CD4-positive, alpha-beta memory T cell (primary cell): ENCODE data around the gene RMI2. TPM values are rescaled to one million over a fixed set of nuclear protein-coding genes. Genes with fewer than 3 reads are reported as not detected.
A peak's percentile ranks its signal among the peaks of the same experiment; 100 is the strongest.
"Not testable (repeated sequence)": the region's sequence is repeated elsewhere in the genome, so short reads cannot be mapped to it uniquely, and the experiment has no call there.

Source experiments
- CTCF ChIA-PET: fragments of 350-600 bp; sonication (Branson Sonifier 250); formaldehyde crosslinking; loops from one replicate; lab custom pipeline; 2021; ENCODE audit warnings: inconsistent platforms; ENCODE audit not compliant: partially characterized antibody; lab: Charles Lee
- POLR2A ChIA-PET: fragments of 350-600 bp; sonication (Branson Sonifier 250); formaldehyde crosslinking; loops from one replicate; lab custom pipeline; 2021; ENCODE audit not compliant: partially characterized antibody; lab: Charles Lee
- DNase-seq, 5 donors: peaks; one replicate each; pipeline versions ENCODE4 v3.0.0 to v3.0.0-alpha.2; 2020 to 2022; ENCODE audit warnings: mixed read lengths in 1 of 5
- H3K27ac ChIP-seq: one replicate; pipeline ENCODE4 v1.7.0; 2013; ENCODE audit warnings: low read depth, low read length
- H3K27me3 ChIP-seq: 2 replicates; pipeline ENCODE4 v1.7.0; 2013; ENCODE audit warnings: mild to moderate bottlenecking, low read length, moderate library complexity; ENCODE audit not compliant: insufficient read depth
- H3K36me3 ChIP-seq: 2 replicates; pipeline ENCODE4 v1.7.0; 2013; ENCODE audit warnings: mild to moderate bottlenecking, low read length, moderate library complexity; ENCODE audit not compliant: insufficient read depth
- H3K4me1 ChIP-seq: 2 replicates; pipeline ENCODE4 v1.7.0; 2013; ENCODE audit warnings: mild to moderate bottlenecking, low read length, moderate library complexity; ENCODE audit not compliant: insufficient read depth
- H3K4me3 ChIP-seq, 2 donors: one replicate each; pipeline ENCODE4 v1.7.0; 2013; ENCODE audit warnings: low read length in 2 of 2, mild to moderate bottlenecking in 1 of 2
- H3K9me3 ChIP-seq, 2 donors: one replicate each; pipeline ENCODE4 v1.7.0; 2013; ENCODE audit warnings: low read length in 2 of 2, control low read depth in 1 of 2; ENCODE audit not compliant: control insufficient read depth in 1 of 2
- H3K27ac Mint-ChIP-seq, 7 donors: one replicate each; pipeline ENCODE4 v1.8.0; 2020 to 2021; ENCODE audit warnings: mixed read lengths in 7 of 7, mild to moderate bottlenecking in 6 of 7, inconsistent platforms in 3 of 7, moderate library complexity in 3 of 7
- H3K27me3 Mint-ChIP-seq, 2 donors: one replicate each; pipeline ENCODE4 v1.8.0; 2020 to 2021; ENCODE audit warnings: mixed read lengths in 2 of 2
- H3K36me3 Mint-ChIP-seq, 2 donors: one replicate each; pipeline ENCODE4 v1.8.0; 2020 to 2021; ENCODE audit warnings: mixed read lengths in 2 of 2, inconsistent platforms in 1 of 2, mild to moderate bottlenecking in 1 of 2
- H3K4me1 Mint-ChIP-seq, 4 donors: one replicate each; pipeline ENCODE4 v1.8.0; 2020 to 2021; ENCODE audit warnings: mixed read lengths in 4 of 4, mild to moderate bottlenecking in 1 of 4
- H3K4me3 Mint-ChIP-seq, 8 donors: one replicate each; pipeline ENCODE4 v1.8.0; 2020 to 2021; ENCODE audit warnings: mixed read lengths in 8 of 8, mild to moderate bottlenecking in 7 of 8, moderate library complexity in 6 of 8, inconsistent platforms in 3 of 8
- H3K9me3 Mint-ChIP-seq, 8 donors: one replicate each; pipeline ENCODE4 v1.8.0; 2020 to 2021; ENCODE audit warnings: mixed read lengths in 8 of 8, mild to moderate bottlenecking in 5 of 8, inconsistent platforms in 3 of 8, moderate library complexity in 1 of 8
- intact Hi-C: fragments of 100-400 bp; cut with micrococcal nuclease; formaldehyde crosslinking; loops from one replicate; pipeline ENCODE4 v1.15.1; 2023
- polyA plus RNA-seq, 2 donors: library from polyadenylated mRNA; unstranded; fragments of 300-500 nt; fragmentation: Illumina TruSeq; gene quantifications; one replicate each; pipeline ENCODE4 v1.2.3, GENCODE V29; 2021
- total RNA-seq, 2 experiments: library from RNA; stranded (reverse); gene quantifications; one replicate each; pipeline ENCODE4 v1.2.3, GENCODE V29; 2021

The RMI2 gene
- total and polyA plus RNA-seq, 4 experiments from 2014 or later, result 1.5 to 4.0 (median 1.7) TPM

DNA sequence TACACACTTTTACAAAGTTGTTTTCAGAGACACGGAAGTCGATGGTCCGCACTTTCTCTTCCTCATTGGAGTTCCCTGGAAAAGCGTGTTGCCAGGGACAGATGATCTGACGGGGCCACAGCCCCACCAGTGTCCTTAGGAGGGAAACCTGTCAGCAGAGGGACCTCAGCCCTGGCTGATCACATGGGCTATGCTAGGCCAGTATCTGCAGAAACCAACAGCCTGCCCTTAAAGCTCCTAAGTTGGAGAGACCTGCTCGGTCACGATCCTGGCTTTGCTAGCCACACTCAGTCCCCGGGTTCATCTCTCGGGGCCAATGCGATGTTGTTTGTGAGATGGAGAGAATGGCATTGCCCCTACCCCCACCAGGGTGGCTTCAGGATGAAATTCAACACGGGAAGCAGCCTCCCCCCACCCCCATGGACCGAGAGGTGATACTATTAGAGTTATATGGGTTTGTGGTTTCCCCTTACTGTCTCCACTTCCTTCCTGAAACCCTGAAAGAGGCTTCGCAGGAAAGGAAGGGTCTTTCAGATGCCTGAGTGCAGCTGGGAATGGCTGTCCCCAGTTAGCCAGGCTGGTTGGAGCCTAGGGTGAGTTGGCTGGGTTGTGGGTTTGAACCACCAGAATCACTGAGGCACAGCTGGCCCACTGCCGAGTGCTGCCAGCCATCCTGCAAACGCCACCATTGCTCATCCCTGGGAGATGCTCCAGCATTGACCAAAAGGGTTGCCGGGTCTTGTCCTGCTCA, 16.6 kb downstream of the RMI2 start:
- Mint-ChIP-seq H3K4me3 (peak overlapping the region; percentile 79 to 92 (median 84)), H3K9me3 (no peaks in the 10 kb centered on the region), H3K4me1 (peaks cover 24 to 64% (median 41%) of the 10 kb centered on the region in 4 donors), H3K27me3 (peaks cover 3 to 10% of the 10 kb centered on the region in 2 donors), H3K27ac (peak overlapping the region in 4 of 7 donors; percentile 44 to 80 (median 61)), H3K36me3 (no peaks in the 10 kb centered on the region)
- Histone ChIP-seq H3K27me3 (no peaks in the 10 kb centered on the region), H3K9me3 (no peaks in the 10 kb centered on the region), H3K4me3 (peak overlapping the region; percentile 44 to 54), H3K27ac (no peak overlapping the region), H3K36me3 (no peaks in the 10 kb centered on the region), H3K4me1 (peaks cover 31% of the 10 kb centered on the region)
- ChIA-PET CTCF (no interaction called here), POLR2A (no interaction called here)
- DNase-seq, result peak; percentile 25 to 64 (median 45)
- intact Hi-C loops, result loop anchor here (1.0 kb wide), 1 partner anchor 8 kb away; no protein-coding TSS in a partner anchor

GRCh38 chr16:11363927-11364258, 18.6 kb downstream of the RMI2 start:
- Histone ChIP-seq H3K4me1 (peaks cover 28% of the 10 kb centered on the region), H3K4me3 (no peak overlapping the region), H3K9me3 (no peaks in the 10 kb centered on the region), H3K27ac (no peak overlapping the region), H3K27me3 (no peaks in the 10 kb centered on the region), H3K36me3 (no peaks in the 10 kb centered on the region)
- Mint-ChIP-seq H3K9me3 (no peaks in the 10 kb centered on the region), H3K4me1 (peaks cover 22 to 55% (median 40%) of the 10 kb centered on the region in 4 donors), H3K27ac (no peak overlapping the region), H3K4me3 (no peak overlapping the region), H3K36me3 (no peaks in the 10 kb centered on the region), H3K27me3 (peaks cover 0 to 3% of the 10 kb centered on the region in 2 donors)
- intact Hi-C loops, result no loop called here
- POLR2A ChIA-PET, result no interaction called here
- no peak for DNase-seq
- CTCF ChIA-PET, result no interaction called here

DNA sequence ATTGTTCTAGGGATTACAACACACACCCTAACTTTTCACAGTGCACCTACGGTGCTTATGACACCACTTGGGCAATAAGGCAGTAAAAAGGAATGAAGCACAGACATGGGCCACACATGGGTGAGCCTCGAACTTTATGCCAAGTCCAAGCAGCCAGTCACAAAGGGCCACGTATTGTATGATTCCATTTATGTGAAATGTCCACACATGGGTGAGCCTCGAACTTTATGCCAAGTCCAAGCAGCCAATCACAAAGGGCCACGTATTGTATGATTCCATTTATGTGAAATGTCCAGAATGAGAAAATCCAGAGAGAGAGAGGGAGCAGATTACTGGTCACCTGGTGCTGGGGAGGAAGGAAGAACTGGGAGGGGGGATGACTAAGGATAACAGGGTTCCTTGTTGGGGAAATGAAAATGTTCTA, 22.2 kb downstream of the RMI2 start:
- no peak for DNase-seq
- Histone ChIP-seq H3K9me3 (no peaks in the 10 kb centered on the region), H3K4me1 (peaks cover 10% of the 10 kb centered on the region), H3K36me3 (no peaks in the 10 kb centered on the region), H3K4me3 (no peak overlapping the region), H3K27me3 (no peaks in the 10 kb centered on the region), H3K27ac (no peak overlapping the region)
- no peaks in the 10 kb centered on the region for H3K36me3 Mint-ChIP-seq
- ChIA-PET CTCF (interaction anchor here (0.6 to 1.6 kb wide), 3 partner anchors 11 to 405 kb away, joined by 3 to 5 read pairs (median 3); no protein-coding TSS in a partner anchor), POLR2A (no interaction called here)
- no peaks in the 10 kb centered on the region for H3K27me3 Mint-ChIP-seq
- no peak overlapping the region for H3K4me3 Mint-ChIP-seq
- peaks cover 7 to 28% (median 24%) of the 10 kb centered on the region in 4 donors for H3K4me1 Mint-ChIP-seq
- intact Hi-C loops, result no loop called here
- H3K27ac Mint-ChIP-seq, result no peak overlapping the region
- H3K9me3 Mint-ChIP-seq, result no peaks in the 10 kb centered on the region

DNA sequence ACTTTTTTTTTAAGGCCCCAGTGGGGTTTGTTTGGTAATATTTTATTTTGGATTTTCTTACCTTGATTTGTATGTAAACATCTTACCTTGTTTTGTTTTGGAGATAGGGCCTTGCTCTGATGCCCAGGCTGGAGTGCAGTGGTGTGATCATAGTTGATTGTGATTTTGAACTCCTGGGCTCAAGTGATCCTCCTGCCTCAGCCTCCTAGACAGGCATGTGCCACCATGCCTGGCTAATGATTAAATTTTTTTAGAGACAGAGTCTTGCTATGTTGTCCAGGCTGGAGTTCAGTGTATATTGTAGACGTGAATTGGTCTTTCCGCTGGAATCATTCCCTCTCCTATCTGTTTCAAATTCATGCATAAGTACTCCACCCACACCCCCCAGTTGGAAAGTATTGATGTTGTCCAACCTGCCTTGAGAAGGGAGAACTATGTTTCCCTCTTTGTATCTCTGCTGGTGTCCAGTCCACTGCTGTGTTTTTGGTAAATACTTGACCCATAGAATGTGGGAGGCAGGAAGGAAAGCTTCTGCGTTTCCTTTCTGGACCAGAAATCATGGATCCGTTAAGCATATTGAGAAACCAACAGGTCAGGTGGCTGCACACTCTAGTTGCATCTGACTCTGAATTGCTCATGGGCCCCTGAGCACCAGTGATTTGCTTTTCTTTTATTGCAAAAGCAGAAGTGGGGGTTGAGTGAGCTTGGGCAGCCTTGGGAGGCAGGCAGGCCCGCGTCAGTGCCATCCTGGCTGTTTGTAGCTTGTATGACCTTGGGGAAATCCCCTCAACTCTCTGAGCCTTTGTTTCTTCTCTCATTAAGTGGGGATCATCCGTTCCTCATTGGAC, 25.0 kb downstream of the RMI2 start:
- intact Hi-C loops, result no loop called here
- no peaks in the 10 kb centered on the region for H3K9me3 ChIP-seq
- no peaks in the 10 kb centered on the region for H3K27me3 Mint-ChIP-seq
- no peaks in the 10 kb centered on the region for H3K9me3 Mint-ChIP-seq
- ChIA-PET CTCF (interaction anchor here (1.1 to 4.6 kb wide), 3 partner anchors 9 to 406 kb away, joined by 3 to 33 read pairs (median 4); no protein-coding TSS in a partner anchor), POLR2A (no interaction called here)
- H3K27ac ChIP-seq, result no peak overlapping the region
- H3K27me3 ChIP-seq, result no peaks in the 10 kb centered on the region
- H3K36me3 ChIP-seq, result no peaks in the 10 kb centered on the region
- H3K4me3 Mint-ChIP-seq, result no peak overlapping the region
- peak overlapping the region in 2 of 7 donors; percentile 0 to 47 for H3K27ac Mint-ChIP-seq
- H3K36me3 Mint-ChIP-seq, result no peaks in the 10 kb centered on the region
- H3K4me3 ChIP-seq, result no peak overlapping the region
- H3K4me1 Mint-ChIP-seq, result peaks cover 1 to 11% (median 6%) of the 10 kb centered on the region in 4 donors
- H3K4me1 ChIP-seq, result no peaks in the 10 kb centered on the region
- DNase-seq, result no peak

DNA sequence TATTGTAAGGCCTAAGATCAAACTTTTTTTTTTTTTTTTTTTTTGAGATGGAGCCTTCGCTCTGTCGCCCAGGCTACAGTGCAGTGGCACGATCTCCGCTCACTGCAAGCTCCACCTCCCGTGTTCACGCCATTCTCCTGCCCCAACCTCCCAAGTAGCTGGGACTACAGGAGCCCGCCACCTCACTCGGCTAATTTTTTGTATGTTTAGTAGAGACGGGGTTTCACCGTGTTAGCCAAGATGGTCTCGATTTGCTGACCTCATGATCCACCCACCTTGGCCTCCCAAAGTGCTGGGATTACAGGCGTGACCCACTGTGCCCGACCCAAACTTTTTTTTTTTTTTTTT, 25.6 kb downstream of the RMI2 start:
- not testable (repeated sequence) for H3K27ac Mint-ChIP-seq

DNA sequence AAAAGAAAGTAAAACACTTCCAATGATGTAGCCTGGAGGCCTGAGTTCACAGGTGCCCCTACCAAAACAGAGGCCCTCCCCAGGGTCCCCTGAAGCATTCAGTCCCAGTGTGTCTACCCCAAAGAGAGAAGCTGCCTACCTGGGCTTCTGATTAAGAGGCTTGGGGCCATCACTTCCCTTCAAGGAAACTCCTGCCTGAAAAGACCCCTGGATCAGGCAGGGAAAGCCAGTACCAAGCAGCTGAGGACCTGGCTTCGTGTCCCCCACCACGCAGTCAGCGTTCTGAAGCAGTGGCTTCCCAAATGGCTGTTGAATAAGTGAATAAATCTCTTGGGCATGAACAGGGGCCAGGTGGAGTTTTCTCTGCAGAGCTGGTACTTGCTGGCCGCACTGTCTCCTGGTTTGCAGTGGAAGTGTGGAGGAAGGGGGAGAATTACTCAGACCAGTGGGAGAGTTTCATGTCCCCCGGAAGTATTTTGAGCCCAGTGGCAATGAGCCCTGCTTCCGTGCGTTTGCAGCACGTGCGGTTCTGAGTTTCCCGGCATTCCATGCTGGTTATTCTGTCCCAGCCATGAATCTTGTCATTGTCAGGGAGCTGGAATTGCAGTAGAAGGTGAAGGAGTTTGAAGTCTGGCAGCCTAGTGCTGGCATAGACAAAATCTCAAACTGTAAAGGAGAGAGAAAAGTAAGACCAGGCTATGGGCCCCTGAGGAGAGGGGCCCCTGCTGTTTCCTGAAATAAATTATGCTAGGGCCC, 27.0 kb downstream of the RMI2 start:
- Mint-ChIP-seq H3K9me3 (no peaks in the 10 kb centered on the region), H3K36me3 (no peaks in the 10 kb centered on the region)
- POLR2A ChIA-PET, result no interaction called here

More for the DNA sequence above, 25.6 kb downstream of the RMI2 start:
- H3K9me3 Mint-ChIP-seq, H3K9me3 ChIP-seq, H3K36me3 ChIP-seq, H3K27me3 Mint-ChIP-seq, H3K27ac ChIP-seq, POLR2A ChIA-PET, H3K27me3 ChIP-seq, H3K4me3 Mint-ChIP-seq, H3K36me3 Mint-ChIP-seq, DNase-seq, H3K4me3 ChIP-seq, H3K4me1 ChIP-seq: not testable (repeated sequence)
- peaks cover 1 to 11% (median 6%) of the 10 kb centered on the region in 4 donors for H3K4me1 Mint-ChIP-seq
- intact Hi-C loops, result loop anchor here (1.0 kb wide), 1 partner anchor 407 kb away; no protein-coding TSS in a partner anchor
- CTCF ChIA-PET, result interaction anchor here (1.1 to 4.6 kb wide), 3 partner anchors 9 to 407 kb away, joined by 3 to 33 read pairs (median 4); no protein-coding TSS in a partner anchor

More for the DNA sequence above, 27.0 kb downstream of the RMI2 start:
- no peaks in the 10 kb centered on the region for H3K9me3 ChIP-seq
- Mint-ChIP-seq H3K4me1 (peaks cover 1 to 11% (median 6%) of the 10 kb centered on the region in 4 donors), H3K27me3 (no peaks in the 10 kb centered on the region), H3K27ac (no peak overlapping the region), H3K4me3 (no peak overlapping the region)
- DNase-seq, result no peak
- no peaks in the 10 kb centered on the region for H3K4me1 ChIP-seq
- H3K4me3 ChIP-seq, result no peak overlapping the region
- no peaks in the 10 kb centered on the region for H3K36me3 ChIP-seq
- H3K27me3 ChIP-seq, result no peaks in the 10 kb centered on the region
- H3K27ac ChIP-seq, result no peak overlapping the region
- CTCF ChIA-PET, result interaction anchor here (0.6 to 4.6 kb wide), 15 partner anchors 7 to 418 kb away, joined by 3 to 33 read pairs (median 3); no protein-coding TSS in a partner anchor
- intact Hi-C loops, result no loop called here
